Measurements from ENCODE around the gene NOB1.

DNA sequence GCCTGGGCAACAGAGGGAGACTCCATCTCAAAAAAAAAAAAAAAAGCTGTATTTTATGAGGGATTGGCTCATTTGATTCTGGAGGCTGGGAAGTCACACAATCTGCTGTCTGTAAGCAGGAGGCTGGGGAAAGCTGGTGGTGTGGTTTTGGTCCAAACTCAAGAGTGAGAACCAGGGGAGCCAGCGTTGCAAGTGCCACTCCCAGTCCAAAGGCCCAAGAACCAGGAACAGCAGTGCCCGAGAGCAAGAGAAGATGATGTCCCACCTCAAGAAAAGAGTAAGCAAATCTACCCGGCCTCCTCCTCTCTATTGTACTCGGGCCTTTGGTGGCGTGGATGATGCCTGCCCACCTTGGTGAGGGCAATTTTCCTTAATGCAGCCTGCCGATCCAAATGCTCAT lies 22.6 kb downstream of the NOB1 start:
- TF ChIP-seq, protein P1, sequence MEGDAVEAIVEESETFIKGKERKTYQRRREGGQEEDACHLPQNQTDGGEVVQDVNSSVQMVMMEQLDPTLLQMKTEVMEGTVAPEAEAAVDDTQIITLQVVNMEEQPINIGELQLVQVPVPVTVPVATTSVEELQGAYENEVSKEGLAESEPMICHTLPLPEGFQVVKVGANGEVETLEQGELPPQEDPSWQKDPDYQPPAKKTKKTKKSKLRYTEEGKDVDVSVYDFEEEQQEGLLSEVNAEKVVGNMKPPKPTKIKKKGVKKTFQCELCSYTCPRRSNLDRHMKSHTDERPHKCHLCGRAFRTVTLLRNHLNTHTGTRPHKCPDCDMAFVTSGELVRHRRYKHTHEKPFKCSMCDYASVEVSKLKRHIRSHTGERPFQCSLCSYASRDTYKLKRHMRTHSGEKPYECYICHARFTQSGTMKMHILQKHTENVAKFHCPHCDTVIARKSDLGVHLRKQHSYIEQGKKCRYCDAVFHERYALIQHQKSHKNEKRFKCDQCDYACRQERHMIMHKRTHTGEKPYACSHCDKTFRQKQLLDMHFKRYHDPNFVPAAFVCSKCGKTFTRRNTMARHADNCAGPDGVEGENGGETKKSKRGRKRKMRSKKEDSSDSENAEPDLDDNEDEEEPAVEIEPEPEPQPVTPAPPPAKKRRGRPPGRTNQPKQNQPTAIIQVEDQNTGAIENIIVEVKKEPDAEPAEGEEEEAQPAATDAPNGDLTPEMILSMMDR (IDR thresholded peaks at IDR 0.05) = no peak
- no peak for TF ChIP-seq POLR2A (IDR thresholded peaks at IDR 0.05)
